Neural cell (in vitro differentiated cells): ENCODE data around the gene FOXN1.

Experiments used
- EP300 ChIP-seq: fragments of 450-650 bp; conservative IDR thresholded peaks from 2 replicates; pipeline ENCODE4 v1.6.1; 2014; ENCODE audit warnings: antibody characterized with exemption, mild to moderate bottlenecking, moderate library complexity; ENCODE audit not compliant: poor library complexity, severe bottlenecking
- EZH2 ChIP-seq: fragments of 200-600, 300-800 bp; shearing (Covaris generic), sonication (generic); IDR thresholded peaks from 2 replicates; pipeline ENCODE4 v1.6.1; 2014; ENCODE audit warnings: antibody characterized with exemption, low read length, borderline replicate concordance, mild to moderate bottlenecking; ENCODE audit not compliant: insufficient read depth, poor library complexity, severe bottlenecking
- MXI1 ChIP-seq: fragments of 450-650 bp; conservative IDR thresholded peaks from 2 replicates; pipeline ENCODE4 v1.6.1; 2014; ENCODE audit warnings: antibody characterized with exemption, mild to moderate bottlenecking; ENCODE audit not compliant: poor library complexity, severe bottlenecking
- POLR2AphosphoS5 ChIP-seq: IDR thresholded peaks from 2 replicates; pipeline ENCODE4 v1.6.1; 2012
- RAD21 ChIP-seq: fragments of 450-650 bp; conservative IDR thresholded peaks from 2 replicates; pipeline ENCODE4 v1.6.1; 2014; ENCODE audit warnings: antibody characterized with exemption, mild to moderate bottlenecking, moderate library complexity
- SMC3 ChIP-seq: fragments of 450-650 bp; conservative IDR thresholded peaks from 2 replicates; pipeline ENCODE4 v1.6.1; 2014; ENCODE audit warnings: antibody characterized with exemption, mild to moderate bottlenecking, moderate library complexity; ENCODE audit not compliant: poor library complexity
- TAF1 ChIP-seq: IDR thresholded peaks from 2 replicates; pipeline ENCODE4 v1.6.1; 2012; ENCODE audit warnings: low read depth
- TF ChIP-seq, protein P1 (sequence below): fragments of 450-650 bp; IDR thresholded peaks from 2 replicates; pipeline ENCODE4 v1.5.1; 2014; ENCODE audit warnings: antibody characterized with exemption, mild to moderate bottlenecking, moderate library complexity; ENCODE audit not compliant: poor library complexity, severe bottlenecking
- TF ChIP-seq, protein P2 (sequence below): IDR thresholded peaks from 2 replicates; pipeline ENCODE4 v1.6.1; 2012; ENCODE audit warnings: borderline replicate concordance

DNA sequence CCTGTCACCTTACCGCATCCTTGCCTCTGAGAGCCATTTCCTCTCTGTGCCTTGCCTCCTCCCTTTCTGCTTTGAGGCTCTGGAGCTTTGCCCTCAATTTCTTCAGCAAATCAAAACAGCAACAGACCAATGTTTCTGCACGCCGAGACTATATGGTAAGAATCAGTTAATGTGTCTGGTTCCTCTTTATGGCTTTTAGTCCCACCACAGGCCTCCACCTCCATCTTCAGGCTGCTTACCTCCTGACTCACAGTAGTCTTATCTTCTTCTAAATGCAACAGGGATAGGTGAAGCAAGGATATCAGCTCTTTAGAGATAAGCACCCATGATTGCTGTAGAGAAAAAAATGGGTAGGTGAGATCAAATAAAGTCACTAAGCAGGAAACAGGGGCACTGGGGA, 79.7 kb downstream of the FOXN1 start:
- TF ChIP-seq, protein P1, sequence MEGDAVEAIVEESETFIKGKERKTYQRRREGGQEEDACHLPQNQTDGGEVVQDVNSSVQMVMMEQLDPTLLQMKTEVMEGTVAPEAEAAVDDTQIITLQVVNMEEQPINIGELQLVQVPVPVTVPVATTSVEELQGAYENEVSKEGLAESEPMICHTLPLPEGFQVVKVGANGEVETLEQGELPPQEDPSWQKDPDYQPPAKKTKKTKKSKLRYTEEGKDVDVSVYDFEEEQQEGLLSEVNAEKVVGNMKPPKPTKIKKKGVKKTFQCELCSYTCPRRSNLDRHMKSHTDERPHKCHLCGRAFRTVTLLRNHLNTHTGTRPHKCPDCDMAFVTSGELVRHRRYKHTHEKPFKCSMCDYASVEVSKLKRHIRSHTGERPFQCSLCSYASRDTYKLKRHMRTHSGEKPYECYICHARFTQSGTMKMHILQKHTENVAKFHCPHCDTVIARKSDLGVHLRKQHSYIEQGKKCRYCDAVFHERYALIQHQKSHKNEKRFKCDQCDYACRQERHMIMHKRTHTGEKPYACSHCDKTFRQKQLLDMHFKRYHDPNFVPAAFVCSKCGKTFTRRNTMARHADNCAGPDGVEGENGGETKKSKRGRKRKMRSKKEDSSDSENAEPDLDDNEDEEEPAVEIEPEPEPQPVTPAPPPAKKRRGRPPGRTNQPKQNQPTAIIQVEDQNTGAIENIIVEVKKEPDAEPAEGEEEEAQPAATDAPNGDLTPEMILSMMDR, result no peak
- TF ChIP-seq SMC3, result no peak
- TF ChIP-seq EP300, result no peak
- no peak for TF ChIP-seq TAF1
- no peak for TF ChIP-seq POLR2AphosphoS5
- TF ChIP-seq EZH2, result no peak
- no peak for TF ChIP-seq RAD21
- TF ChIP-seq, protein P2, sequence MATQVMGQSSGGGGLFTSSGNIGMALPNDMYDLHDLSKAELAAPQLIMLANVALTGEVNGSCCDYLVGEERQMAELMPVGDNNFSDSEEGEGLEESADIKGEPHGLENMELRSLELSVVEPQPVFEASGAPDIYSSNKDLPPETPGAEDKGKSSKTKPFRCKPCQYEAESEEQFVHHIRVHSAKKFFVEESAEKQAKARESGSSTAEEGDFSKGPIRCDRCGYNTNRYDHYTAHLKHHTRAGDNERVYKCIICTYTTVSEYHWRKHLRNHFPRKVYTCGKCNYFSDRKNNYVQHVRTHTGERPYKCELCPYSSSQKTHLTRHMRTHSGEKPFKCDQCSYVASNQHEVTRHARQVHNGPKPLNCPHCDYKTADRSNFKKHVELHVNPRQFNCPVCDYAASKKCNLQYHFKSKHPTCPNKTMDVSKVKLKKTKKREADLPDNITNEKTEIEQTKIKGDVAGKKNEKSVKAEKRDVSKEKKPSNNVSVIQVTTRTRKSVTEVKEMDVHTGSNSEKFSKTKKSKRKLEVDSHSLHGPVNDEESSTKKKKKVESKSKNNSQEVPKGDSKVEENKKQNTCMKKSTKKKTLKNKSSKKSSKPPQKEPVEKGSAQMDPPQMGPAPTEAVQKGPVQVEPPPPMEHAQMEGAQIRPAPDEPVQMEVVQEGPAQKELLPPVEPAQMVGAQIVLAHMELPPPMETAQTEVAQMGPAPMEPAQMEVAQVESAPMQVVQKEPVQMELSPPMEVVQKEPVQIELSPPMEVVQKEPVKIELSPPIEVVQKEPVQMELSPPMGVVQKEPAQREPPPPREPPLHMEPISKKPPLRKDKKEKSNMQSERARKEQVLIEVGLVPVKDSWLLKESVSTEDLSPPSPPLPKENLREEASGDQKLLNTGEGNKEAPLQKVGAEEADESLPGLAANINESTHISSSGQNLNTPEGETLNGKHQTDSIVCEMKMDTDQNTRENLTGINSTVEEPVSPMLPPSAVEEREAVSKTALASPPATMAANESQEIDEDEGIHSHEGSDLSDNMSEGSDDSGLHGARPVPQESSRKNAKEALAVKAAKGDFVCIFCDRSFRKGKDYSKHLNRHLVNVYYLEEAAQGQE, result no peak
- TF ChIP-seq MXI1, result no peak
